CD14-positive monocyte (primary cell): ENCODE data around the gene LIN28A. TPM values are rescaled to one million over a fixed set of nuclear protein-coding genes. Genes with fewer than 3 reads are reported as not detected.

Source experiments
- DNase-seq, 3 donors: peaks; one replicate each; pipeline ENCODE4 v3.0.0-alpha.2; 2011 to 2022
- H2AFZ ChIP-seq: 2 replicates; pipeline ENCODE4 v1.6.0; 2012; ENCODE audit warnings: mild to moderate bottlenecking, low read depth, low read length, inconsistent platforms; ENCODE audit not compliant: insufficient read depth, poor library complexity, severe bottlenecking
- H3K27ac ChIP-seq, 2 donors: 1 replicate in 1 of 2; 2 replicates in 1 of 2; pipeline ENCODE4 v1.5.1; 2012 to 2013; ENCODE audit warnings: low read length in 2 of 2, control low read depth in 1 of 2, inconsistent platforms in 1 of 2, low read depth in 1 of 2, mild to moderate bottlenecking in 1 of 2
- H3K27me3 ChIP-seq, 2 donors: one replicate each; pipeline versions ENCODE4 v1.6.0 to v1.6.1; 2011 to 2013; ENCODE audit warnings: low read length in 2 of 2; ENCODE audit not compliant: control insufficient read depth in 2 of 2, insufficient read depth in 2 of 2
- H3K36me3 ChIP-seq, 2 donors: replicated peaks in 1 of 2; 1 replicate in 1 of 2; 2 replicates in 1 of 2; pipeline versions ENCODE4 v1.5.1 to v1.6.1; 2012 to 2013; ENCODE audit warnings: low read length in 2 of 2, control low read depth in 1 of 2, inconsistent platforms in 1 of 2, mild to moderate bottlenecking in 1 of 2; ENCODE audit not compliant: insufficient read depth in 2 of 2, control insufficient read depth in 1 of 2
- H3K4me1 ChIP-seq, 2 donors: 1 replicate in 1 of 2; 2 replicates in 1 of 2; pipeline versions ENCODE4 v1.5.1 to v1.6.1; 2012 to 2013; ENCODE audit warnings: low read length in 2 of 2, control low read depth in 1 of 2, inconsistent platforms in 1 of 2, mild to moderate bottlenecking in 1 of 2, moderate library complexity in 1 of 2; ENCODE audit not compliant: insufficient read depth in 2 of 2, control insufficient read depth in 1 of 2
- H3K4me2 ChIP-seq: replicated peaks from 2 replicates; pipeline ENCODE3; 2012; ENCODE audit warnings: low read length, moderate library complexity, mild to moderate bottlenecking; ENCODE audit not compliant: poor library complexity, severe bottlenecking; ENCODE audit errors: extremely low read depth
- H3K4me3 ChIP-seq, 3 experiments: fragments of 200-600 bp in 1 of 3; sonication (generic) in 1 of 3; replicated peaks in 1 of 3; 1 replicate in 2 of 3; 2 replicates in 1 of 3; pipeline ENCODE4 v1.5.1; 2011 to 2013; ENCODE audit warnings: low read length in 3 of 3, mild to moderate bottlenecking in 3 of 3, control low read depth in 2 of 3, low read depth in 2 of 3, inconsistent platforms in 1 of 3, moderate library complexity in 1 of 3
- H3K79me2 ChIP-seq: 2 replicates; pipeline ENCODE4 v1.6.0; 2012; ENCODE audit warnings: mild to moderate bottlenecking, control low read depth, inconsistent platforms, low read length, moderate library complexity; ENCODE audit not compliant: insufficient read depth
- H3K9ac ChIP-seq: 2 replicates; pipeline ENCODE4 v1.6.0; 2017; ENCODE audit warnings: low read length, mild to moderate bottlenecking; ENCODE audit not compliant: insufficient read depth, poor library complexity, severe bottlenecking
- H3K9me3 ChIP-seq, 2 donors: replicated peaks in 1 of 2; 1 replicate in 1 of 2; 2 replicates in 1 of 2; pipeline versions ENCODE4 v1.5.1 to v1.6.1; 2012 to 2013; ENCODE audit warnings: low read length in 2 of 2, control low read depth in 1 of 2; ENCODE audit not compliant: control insufficient read depth in 1 of 2, insufficient read depth in 1 of 2
- H4K20me1 ChIP-seq: 2 replicates; pipeline ENCODE4 v1.6.0; 2012; ENCODE audit warnings: mild to moderate bottlenecking, low read length, control low read depth, moderate library complexity; ENCODE audit not compliant: insufficient read depth
- H3K27ac Mint-ChIP-seq, 7 donors: one replicate each; pipeline ENCODE4 v1.8.0; 2020; ENCODE audit warnings: mild to moderate bottlenecking in 7 of 7, mixed read lengths in 7 of 7, moderate library complexity in 6 of 7, inconsistent platforms in 2 of 7
- H3K27me3 Mint-ChIP-seq, 3 donors: one replicate each; pipeline ENCODE4 v1.8.0; 2021 to 2022; ENCODE audit warnings: low read depth in 3 of 3, mild to moderate bottlenecking in 3 of 3, mixed read lengths in 3 of 3, moderate library complexity in 3 of 3, inconsistent platforms in 1 of 3
- H3K36me3 Mint-ChIP-seq, 2 donors: one replicate each; pipeline ENCODE4 v1.8.0; 2020; ENCODE audit warnings: mixed read lengths in 2 of 2, inconsistent platforms in 1 of 2, mild to moderate bottlenecking in 1 of 2
- H3K4me1 Mint-ChIP-seq: one replicate; pipeline ENCODE4 v1.8.0; 2020; ENCODE audit warnings: mild to moderate bottlenecking, mixed read lengths
- H3K4me3 Mint-ChIP-seq, 2 donors: one replicate each; pipeline ENCODE4 v1.8.0; 2020; ENCODE audit warnings: mild to moderate bottlenecking in 2 of 2, mixed read lengths in 2 of 2, moderate library complexity in 1 of 2
- H3K9me3 Mint-ChIP-seq, 7 donors: one replicate each; pipeline ENCODE4 v1.8.0; 2020 to 2022; ENCODE audit warnings: mixed read lengths in 7 of 7, mild to moderate bottlenecking in 6 of 7, moderate library complexity in 6 of 7, inconsistent platforms in 2 of 7
- CTCF ChIP-seq: fragments of 200-600 bp; IDR thresholded peaks from one replicate; pipeline ENCODE4 v1.8.0; 2022; ENCODE audit warnings: antibody characterized with exemption, mild to moderate bottlenecking
- WGBS: methylation state at CpG from one replicate; pipeline ENCODE4 v1.1.5; 2013; ENCODE audit warnings: missing lambda C conversion rate; ENCODE audit not compliant: insufficient coverage; 5-methylcytosine and 5-hydroxymethylcytosine counted together
- intact Hi-C, 2 donors: fragments of 100-400 bp; cut with micrococcal nuclease; formaldehyde crosslinking; loops; one replicate each; pipeline versions ENCODE4 v1.15.0 to v1.15.1; 2023
- polyA plus RNA-seq, 3 donors: library from polyadenylated mRNA; depleted of rRNA in 1 of 3; unstranded in 2 of 3; stranded (reverse) in 1 of 3; fragments of 300-500 nt in 2 of 3; fragments of >200 nt in 1 of 3; fragmentation: Illumina TruSeq in 2 of 3; gene quantifications; 1 replicate in 2 of 3; 2 replicates in 1 of 3; pipeline ENCODE4 v1.2.3, GENCODE V29; 2012 to 2021

The LIN28A gene
- polyA plus RNA-seq, 3 donors = not detected

- no peak overlapping the region for H3K4me2 ChIP-seq
- peaks cover 29% of the 10 kb centered on the region for H3K79me2 ChIP-seq
- no peaks in the 10 kb centered on the region for H3K27me3 ChIP-seq
- Mint-ChIP-seq H3K27ac (peak overlapping the region in 3 of 7 donors; percentile 2 to 66 (median 9)), H3K36me3 (peaks cover 50 to 60% of the 10 kb centered on the region in 2 donors), H3K4me1 (peaks cover 27% of the 10 kb centered on the region), H3K4me3 (no peak overlapping the region), H3K9me3 (no peaks in the 10 kb centered on the region), H3K27me3 (peaks cover 0 to 3% (median 0%) of the 10 kb centered on the region in 3 donors)
- no peak overlapping the region for H3K27ac ChIP-seq
- H3K4me1 ChIP-seq = peaks cover 11 to 19% of the 10 kb centered on the region in 2 donors
- no peak overlapping the region for H3K9ac ChIP-seq
- H4K20me1 ChIP-seq = peaks cover 43% of the 10 kb centered on the region
- H3K4me3 ChIP-seq = no peak overlapping the region
- intact Hi-C loops = no loop called here
- WGBS = 97% methylated on average over 4 of the region's 8 CpGs
- no peak overlapping the region for H2AFZ ChIP-seq
- peaks cover 38 to 52% of the 10 kb centered on the region in 2 donors for H3K36me3 ChIP-seq
- TF ChIP-seq CTCF = no peak
- no peaks in the 10 kb centered on the region for H3K9me3 ChIP-seq
- DNase-seq = no peak
Measured at GRCh38 chr1:26477446-26478152, 67.0 kb downstream of the LIN28A start.

GRCh38 chr1:26478159-26478558, 67.5 kb downstream of the LIN28A start:
- peaks cover 26% of the 10 kb centered on the region for H3K4me1 Mint-ChIP-seq
- no peak overlapping the region for H2AFZ ChIP-seq
- H3K9me3 Mint-ChIP-seq = no peaks in the 10 kb centered on the region
- peaks cover 41% of the 10 kb centered on the region for H4K20me1 ChIP-seq
- H3K4me3 ChIP-seq = no peak overlapping the region
- no peak overlapping the region for H3K27ac ChIP-seq
- no CpG with 5 or more reads among the region's 3 CpGs for WGBS
- H3K9ac ChIP-seq = no peak overlapping the region
- no peak for TF ChIP-seq CTCF
- no peaks in the 10 kb centered on the region for H3K9me3 ChIP-seq
- H3K27me3 ChIP-seq = no peaks in the 10 kb centered on the region
- peaks cover 50 to 59% of the 10 kb centered on the region in 2 donors for H3K36me3 Mint-ChIP-seq
- intact Hi-C loops = no loop called here
- H3K4me3 Mint-ChIP-seq = no peak overlapping the region
- no peak for DNase-seq
- H3K4me2 ChIP-seq = no peak overlapping the region
- peak overlapping the region in 1 of 7 donors; percentile 74 for H3K27ac Mint-ChIP-seq
- peaks cover 38 to 52% of the 10 kb centered on the region in 2 donors for H3K36me3 ChIP-seq
- peaks cover 26% of the 10 kb centered on the region for H3K79me2 ChIP-seq
- H3K27me3 Mint-ChIP-seq = peaks cover 0 to 3% (median 0%) of the 10 kb centered on the region in 3 donors
- peaks cover 11 to 18% of the 10 kb centered on the region in 2 donors for H3K4me1 ChIP-seq
